HT1080 (cell line): ENCODE results near the gene SLC7A4. TPM values are rescaled to one million over a fixed set of nuclear protein-coding genes. Genes with fewer than 3 reads are reported as not detected.
"Not testable (repeated sequence)": the region's sequence is repeated elsewhere in the genome, so short reads cannot be mapped to it uniquely, and the experiment has no call there.

ENCODE experiments used
- DNase-seq: peaks from one replicate; pipeline ENCODE4 v3.0.0-alpha.2; 2015; ENCODE audit warnings: low read depth
- polyA plus RNA-seq, 2 experiments: library from polyadenylated mRNA; depleted of rRNA; stranded (reverse); fragments of >200 nt; gene quantifications; 2 replicates each; pipeline ENCODE4 v1.2.3, GENCODE V29; 2015
- total RNA-seq: library from RNA; depleted of rRNA; stranded (reverse); fragments of >200 nt; shearing (Covaris generic); gene quantifications from 2 replicates; pipeline ENCODE4 v1.2.3, GENCODE V29; 2014; rRNA removed

SLC7A4 gene, protein sequence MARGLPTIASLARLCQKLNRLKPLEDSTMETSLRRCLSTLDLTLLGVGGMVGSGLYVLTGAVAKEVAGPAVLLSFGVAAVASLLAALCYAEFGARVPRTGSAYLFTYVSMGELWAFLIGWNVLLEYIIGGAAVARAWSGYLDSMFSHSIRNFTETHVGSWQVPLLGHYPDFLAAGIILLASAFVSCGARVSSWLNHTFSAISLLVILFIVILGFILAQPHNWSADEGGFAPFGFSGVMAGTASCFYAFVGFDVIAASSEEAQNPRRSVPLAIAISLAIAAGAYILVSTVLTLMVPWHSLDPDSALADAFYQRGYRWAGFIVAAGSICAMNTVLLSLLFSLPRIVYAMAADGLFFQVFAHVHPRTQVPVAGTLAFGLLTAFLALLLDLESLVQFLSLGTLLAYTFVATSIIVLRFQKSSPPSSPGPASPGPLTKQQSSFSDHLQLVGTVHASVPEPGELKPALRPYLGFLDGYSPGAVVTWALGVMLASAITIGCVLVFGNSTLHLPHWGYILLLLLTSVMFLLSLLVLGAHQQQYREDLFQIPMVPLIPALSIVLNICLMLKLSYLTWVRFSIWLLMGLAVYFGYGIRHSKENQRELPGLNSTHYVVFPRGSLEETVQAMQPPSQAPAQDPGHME
- not detected in 2 replicates for total RNA-seq
- polyA plus RNA-seq (2015; cell fraction: cytosol; rRNA removed) = not detected in 2 replicates
- not detected in 2 replicates for polyA plus RNA-seq (2015; cell fraction: nucleus; rRNA removed)

DNA sequence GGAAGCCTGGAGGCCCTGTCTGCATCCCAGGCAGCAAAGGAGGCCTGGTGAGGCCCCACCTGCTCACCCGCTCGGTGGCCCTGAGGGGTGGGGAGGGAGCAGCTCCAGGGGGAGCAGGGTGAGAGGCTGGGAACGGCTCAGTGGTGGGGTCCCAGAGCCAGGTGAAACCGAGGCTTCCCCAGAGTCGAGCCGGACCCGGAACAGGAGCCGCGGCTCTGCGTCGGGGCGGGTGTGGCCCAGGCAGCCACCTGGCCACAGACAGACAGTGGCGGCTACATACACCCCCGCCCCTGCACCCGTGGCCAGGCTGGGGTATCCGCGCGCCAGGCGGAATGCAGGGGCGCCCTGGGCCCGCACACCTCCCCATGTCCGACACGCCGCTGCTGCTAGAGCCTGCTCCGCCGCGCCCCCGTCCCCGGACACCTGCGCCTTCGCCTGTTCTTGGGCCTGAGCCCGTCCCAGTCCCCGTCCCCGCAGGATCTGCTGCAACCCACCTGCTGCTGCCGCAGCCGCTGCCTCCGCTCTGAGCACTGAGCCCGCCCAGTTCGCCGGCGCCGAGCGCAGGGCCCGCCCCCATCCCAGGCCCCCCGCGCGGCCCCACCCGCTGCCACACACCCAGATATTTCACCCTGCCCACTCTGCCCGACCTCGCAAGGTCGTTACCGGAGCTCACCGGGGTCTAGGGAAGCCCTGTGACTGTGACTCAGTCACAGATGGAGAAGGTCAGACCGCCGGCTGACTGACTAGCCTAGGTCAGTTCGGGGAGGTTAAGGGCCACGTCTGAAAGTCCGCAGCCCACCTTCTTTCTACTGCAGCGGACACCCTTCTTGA lies at the start of gene SLC7A4:
Gene SLC7A4, minus strand, starts transcription at position 525 of the 831 bp plus-strand sequence. CDS start 749 bp downstream, outside the sequence.
- no peak for DNase-seq

DNA sequence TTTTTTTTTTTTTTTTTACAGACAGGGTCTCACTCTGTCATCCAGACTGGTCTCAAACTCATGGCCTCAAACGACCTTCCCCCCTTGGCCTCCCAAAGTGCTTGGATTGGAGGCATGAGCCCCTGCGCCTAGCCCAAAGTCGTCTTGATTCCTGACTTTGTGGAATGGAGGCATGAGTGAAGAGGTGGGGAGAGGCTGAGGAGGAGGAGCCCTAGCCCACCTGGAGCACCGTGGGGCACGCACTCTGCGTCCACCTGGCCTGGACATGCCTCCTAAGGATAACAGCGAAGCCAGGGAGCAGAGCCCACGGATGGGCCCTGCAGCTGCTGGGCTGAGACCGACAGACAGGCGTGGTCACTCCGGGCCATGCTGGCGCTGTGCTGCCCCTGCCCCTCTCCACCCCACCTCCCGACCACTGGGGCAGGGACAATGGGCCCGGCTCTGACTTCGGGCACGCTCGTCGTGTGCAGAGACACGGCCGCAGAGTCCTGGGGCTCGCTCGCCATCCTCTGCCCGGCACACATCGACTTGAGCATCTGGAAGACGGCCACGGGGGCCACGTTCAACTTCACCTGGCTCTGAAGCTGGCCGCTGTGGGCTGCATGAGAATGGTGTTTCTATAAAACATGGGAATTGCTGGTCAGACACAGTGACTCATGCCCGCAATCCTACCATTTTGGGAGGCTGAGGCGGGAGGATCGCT lies 48.2 kb upstream of the SLC7A4 start:
- no peak for DNase-seq

GRCh38 chr22:21079493-21079892 lies 47.1 kb upstream of the SLC7A4 start:
- DNase-seq = no peak

- DNase-seq = no peak
Observed at GRCh38 chr22:21078916-21079315, 46.6 kb upstream of the SLC7A4 start.

GRCh38 chr22:21077884-21078508 lies 45.6 kb upstream of the SLC7A4 start:
- DNase-seq = no peak

- DNase-seq = no peak
Observed at GRCh38 chr22:21076912-21077625, 44.7 kb upstream of the SLC7A4 start.

DNA sequence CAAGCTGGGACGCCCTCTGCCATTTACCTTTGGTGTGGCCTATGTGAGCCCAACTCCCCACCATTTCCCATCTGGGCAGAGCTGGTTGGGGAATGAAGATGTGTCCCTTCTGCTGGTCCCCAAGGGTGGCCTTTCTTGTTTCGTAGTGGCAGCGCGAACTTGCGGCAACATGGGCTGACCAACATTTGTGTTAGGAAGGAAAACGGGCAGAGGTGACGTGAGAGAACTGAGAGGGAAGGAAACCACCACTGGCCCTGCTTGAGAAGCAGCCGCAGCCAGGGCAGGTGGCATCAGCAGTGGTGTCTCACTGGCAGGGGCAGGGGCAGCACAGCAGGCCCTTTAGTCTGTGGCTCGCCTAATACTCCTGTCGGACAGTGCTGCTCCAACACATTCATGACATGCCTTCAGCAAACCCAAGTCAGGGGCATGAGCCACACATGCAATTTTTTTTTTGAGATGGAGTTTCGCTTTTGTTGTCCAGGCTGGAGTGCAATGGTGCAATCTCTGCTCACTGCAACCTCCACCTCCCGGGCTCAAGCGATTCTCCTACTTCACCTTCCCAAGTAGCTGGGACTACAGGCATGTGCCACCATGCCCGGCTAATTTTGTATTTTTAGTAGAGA lies 43.3 kb upstream of the SLC7A4 start:
- no peak for DNase-seq

DNA sequence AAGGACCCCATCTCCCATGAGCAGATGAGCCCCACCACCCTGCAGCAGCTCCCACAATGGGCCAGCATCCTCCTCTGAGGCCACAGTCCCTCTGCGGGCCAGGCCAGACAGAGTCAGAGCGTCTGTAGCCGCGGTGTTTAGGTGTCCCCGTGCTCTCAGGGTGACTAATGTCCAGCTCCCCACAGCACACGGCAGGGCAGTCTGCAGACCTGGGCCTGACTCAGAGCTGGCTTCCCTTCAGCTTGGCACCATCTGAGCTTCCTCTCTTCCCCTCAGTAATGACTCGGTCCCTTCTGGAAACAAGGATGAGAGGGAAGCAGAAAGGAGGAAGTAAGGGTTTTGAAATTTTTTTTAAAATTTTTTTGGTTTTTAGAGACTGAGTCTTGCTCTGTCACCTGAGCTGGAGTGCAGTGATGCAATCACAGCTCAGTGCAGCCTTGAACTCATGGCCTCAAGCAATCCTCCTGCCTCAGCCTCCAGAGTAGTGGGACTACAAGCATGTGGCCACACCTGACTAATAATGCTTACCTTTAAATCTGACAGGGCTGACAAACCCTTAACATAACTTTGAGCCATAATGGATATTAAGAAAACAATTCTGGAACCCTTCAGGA lies 41.8 kb upstream of the SLC7A4 start:
- DNase-seq = peak; percentile 88

DNA sequence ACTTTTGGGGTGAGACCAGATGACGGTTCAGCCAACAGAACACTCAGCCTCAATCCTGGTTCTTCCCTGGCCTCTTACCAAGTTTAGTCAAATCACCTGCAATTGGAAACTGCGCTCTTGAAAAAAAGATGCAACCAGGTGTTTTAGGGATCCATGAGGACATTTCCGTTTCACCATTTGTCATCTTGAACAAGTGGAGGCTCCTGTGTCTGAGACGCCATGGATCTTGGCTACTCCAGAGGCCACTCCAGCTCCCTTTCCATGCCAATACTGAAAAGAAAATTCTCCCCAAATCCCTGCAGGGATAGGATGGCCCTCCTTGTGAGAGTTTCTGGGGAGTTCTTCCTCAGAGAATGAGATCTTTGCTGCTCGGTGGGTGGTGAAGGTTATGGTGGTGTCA lies 41.1 kb upstream of the SLC7A4 start:
- no peak for DNase-seq

DNA sequence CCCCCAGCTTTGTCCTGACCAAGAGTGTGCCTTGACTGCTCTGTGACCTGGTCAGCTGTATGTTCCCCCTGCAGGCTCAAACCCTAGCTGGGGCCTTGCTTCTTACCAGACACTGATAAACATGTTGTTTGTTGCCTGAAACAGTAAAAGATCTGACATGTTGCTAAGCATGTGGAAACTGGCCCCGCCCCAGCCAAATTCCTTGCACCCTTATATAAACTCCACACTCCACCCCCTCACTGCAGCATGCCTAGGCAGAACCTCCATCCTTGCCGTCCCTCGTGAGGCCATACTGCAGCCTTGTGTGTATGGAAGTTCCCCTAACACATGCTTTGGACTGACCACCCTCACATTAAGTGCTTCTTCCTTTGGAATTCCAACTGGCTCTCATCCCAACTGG lies 40.7 kb upstream of the SLC7A4 start:
- no peak for DNase-seq

- DNase-seq = not testable (repeated sequence)
Observed at GRCh38 chr22:21071796-21072195, 39.4 kb upstream of the SLC7A4 start.

DNA sequence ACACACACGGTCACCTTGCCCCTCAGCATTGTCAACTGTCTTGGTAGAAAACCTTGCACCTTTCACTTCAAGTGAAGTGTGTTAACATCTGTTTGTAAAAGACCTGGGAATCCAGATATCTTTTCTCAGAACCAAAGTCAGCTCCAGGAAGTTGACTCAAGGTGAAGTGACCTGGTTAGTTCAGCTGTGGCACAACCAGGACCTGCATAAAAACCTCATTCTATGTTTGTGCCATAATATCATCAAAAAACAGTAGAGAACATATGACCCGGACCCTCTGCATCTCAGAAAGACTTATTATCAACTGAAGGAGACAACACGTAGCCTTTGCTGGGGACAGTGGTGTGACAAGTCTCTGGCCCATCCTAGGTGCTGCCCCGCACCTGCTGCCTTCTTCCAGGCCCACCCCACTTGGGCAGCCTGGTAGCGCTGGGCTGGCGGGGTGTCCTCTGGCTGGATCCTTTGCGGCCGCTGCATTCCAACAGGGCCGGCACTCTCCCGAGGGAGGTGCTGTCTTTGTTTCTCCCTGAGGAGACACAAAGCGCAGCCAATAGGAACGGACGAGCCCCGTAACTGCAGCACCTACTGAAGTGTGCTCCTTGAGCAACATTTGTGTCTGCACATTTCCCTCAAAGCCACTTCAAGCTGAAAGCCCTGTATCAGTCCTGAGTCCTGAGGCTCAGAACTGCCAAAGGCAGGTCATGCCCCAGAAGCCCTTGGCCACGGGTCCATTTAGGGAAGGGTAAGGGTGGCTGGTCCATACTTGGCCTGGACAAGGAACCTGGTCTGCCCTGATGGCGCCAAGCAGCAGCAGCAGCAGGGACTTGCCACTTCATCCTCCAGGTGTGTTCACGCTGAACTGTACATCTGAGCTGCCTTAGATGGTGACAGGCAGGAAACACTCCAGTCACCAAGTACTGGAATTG lies 38.6 kb upstream of the SLC7A4 start:
- DNase-seq = no peak

DNA sequence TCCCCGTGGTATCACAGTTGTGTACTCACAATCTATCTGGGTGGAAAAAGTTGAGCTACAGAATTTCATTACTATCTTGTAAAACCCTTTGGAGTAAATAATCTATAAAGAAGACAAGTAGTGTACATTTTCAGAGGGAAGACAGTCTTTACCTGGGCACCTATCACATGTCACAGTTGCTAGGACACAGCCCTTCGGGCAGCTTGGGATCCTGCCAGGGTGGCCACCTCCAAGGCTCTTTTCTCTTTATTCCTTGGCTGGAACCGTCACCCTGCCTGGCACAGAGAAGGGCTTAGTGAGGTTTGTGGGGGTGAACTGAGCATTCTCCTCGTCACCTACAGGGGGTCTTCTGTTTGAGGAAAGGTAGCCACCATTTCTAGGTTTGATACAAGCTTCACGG lies 37.0 kb upstream of the SLC7A4 start:
- no peak for DNase-seq

GRCh38 chr22:21068681-21069276 lies 36.4 kb upstream of the SLC7A4 start:
- DNase-seq = no peak

- DNase-seq = no peak
Observed at GRCh38 chr22:21067901-21068680, 35.7 kb upstream of the SLC7A4 start.

- no peak for DNase-seq
Observed at GRCh38 chr22:21067075-21067900, 34.9 kb upstream of the SLC7A4 start.
